Activated CD4-positive, CD25-positive, alpha-beta regulatory T cell treated with anti-CD3 and anti-CD28 coated beads, Interleukin-2, amount 50 U/mL, for 72 hours (primary cell): Measurements from ENCODE around the gene SPATA31D3.
"Not testable (repeated sequence)": the region's sequence is repeated elsewhere in the genome, so short reads cannot be mapped to it uniquely, and the experiment has no call there.

Experiments
- DNase-seq: peaks from one replicate; pipeline ENCODE4 v3.0.0; 2021

SPATA31D3 gene

GRCh38 chr9:81943393-81943792 is at the start of gene SPATA31D3:
Gene SPATA31D3 (plus strand): TSS chr9:81943500. CDS start chr9:81943586, 86 bp downstream.
- DNase-seq = not testable (repeated sequence)

GRCh38 chr9:81893929-81894328 is 49.4 kb upstream of the SPATA31D3 start:
- DNase-seq = no peak

DNA sequence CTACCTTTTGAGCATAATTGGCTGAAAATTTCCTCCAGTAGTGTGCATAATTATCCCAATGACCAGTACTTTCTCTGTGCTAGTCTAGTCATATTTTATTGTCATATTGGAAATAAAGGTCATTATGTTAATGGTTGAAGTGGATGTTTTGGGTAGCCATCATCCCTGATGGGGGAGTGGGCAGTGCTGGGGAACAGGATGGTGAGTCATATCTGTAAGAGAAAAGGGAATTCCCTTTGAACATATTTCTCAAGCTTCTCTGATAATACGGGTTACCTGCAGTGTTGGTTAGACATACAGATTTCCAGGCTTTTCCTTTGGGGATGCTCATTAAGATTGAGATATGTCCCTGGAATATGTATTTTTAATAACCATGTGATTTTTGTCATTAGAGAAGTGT is 48.4 kb upstream of the SPATA31D3 start:
- no peak for DNase-seq

DNA sequence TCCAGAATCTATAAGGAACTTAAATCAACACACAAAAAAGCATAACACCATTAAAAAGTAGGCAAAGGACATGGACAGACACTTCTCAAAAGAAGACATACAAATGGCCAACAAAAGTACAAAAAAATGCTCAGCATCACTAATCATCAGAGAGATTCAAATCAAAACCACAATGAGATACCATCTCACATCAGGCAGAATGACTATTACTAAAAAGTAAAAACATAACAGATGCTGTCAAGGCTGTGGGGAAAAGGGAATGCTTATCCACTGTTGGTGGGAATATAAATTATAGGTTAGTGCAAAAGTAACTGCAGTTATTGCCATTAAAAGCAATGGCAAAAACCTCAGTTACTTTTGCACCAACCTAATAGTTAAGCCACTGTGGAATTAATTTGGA is 47.2 kb upstream of the SPATA31D3 start:
- DNase-seq = no peak

- no peak for DNase-seq
Observed at GRCh38 chr9:81898851-81899250, 44.4 kb upstream of the SPATA31D3 start.

DNA sequence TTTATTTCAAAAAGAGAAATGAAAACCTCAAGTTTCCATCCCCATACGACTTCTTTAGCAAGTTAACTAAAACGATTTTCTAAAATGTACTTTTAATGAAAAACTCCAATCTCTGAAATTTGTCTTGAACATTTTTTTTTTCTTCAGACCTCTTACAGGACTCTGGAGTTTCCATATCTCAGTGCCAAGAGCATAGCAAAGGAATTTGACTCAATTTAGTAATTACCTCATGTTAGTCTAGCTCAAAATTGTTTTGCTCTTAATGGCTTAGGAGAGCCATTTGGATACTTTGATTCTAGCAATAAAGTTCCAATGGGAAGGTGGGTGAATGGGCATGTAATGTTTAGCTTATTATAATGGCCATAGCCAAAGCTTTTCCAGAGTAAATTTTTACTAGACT is 41.1 kb upstream of the SPATA31D3 start:
- DNase-seq = no peak

- DNase-seq = no peak
Observed at GRCh38 chr9:81902626-81903025, 40.7 kb upstream of the SPATA31D3 start.

DNA sequence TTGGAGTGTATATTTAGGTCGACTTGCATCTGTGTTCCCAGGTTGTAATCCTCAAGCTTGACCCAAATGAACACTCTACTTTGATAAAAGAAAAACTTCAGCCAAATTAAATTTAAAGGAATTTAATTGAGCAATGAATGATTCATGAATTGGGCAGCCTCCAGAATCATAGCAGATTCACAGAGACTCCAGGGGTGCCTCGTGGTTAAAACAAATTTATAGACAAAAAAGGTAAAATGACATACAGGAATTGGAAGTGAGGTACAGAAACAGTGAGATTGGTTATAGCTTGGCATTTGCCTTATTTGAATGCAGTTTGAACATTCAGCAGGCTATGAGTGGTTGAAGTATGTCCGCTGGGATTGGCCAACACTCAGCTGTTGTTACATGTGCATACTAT is 36.6 kb upstream of the SPATA31D3 start:
- no peak for DNase-seq

GRCh38 chr9:81912135-81912534 is 31.2 kb upstream of the SPATA31D3 start:
- no peak for DNase-seq

DNA sequence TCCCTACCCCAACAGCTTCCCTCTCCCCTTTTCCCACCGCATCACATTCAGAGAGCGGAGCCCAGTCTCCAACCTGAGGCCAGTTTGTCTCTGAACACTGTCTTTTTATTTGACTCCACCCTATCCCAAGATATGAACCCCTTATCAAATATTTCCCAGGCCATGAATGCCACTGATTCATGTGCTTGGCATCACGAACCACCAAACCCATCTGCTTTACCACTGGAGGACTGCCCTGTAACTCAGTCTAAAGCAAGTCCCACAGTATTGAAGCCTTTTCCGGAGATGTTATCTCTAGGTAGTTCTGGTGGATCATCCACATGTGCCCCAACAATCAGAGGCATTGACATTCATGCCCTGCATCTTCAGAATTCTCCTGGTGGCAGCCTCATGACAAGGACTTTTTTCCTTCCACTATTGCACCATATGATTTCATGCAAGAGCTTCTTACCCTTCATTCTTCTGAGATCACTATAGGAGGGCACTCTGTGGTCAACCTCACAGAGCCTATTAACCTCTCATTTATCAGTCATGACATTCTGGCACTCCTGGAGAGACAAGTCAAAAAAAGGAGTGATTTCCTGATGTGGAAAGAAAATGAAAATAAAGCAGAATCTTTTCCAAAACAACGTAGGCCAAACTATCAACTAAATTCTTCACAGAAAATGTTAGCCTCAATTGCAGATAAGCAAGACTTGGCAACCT is 27.3 kb upstream of the SPATA31D3 start:
- DNase-seq = no peak

DNA sequence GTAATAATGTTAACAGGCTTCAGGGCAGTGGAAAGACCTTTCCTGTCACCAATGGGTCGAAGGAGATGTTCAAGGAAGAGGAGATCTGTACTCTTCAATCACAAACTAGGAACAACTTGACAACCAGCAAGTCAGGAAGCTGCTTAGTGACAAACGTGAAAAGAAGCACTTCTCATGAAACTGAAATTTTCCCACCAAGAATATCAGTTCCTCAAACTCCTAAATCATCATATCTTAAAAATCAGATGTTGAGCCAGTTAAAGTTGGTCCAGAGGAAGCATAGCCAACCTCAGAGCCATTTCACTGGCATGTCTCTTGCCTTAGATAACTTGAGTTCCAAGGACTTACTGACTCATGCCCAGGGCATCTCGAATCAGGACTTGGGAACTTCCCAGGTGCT is 24.8 kb upstream of the SPATA31D3 start:
- not testable (repeated sequence) for DNase-seq

- DNase-seq = not testable (repeated sequence)
Observed at GRCh38 chr9:81928305-81928704, 15.0 kb upstream of the SPATA31D3 start, which contains the start of gene SPATA31D4. Gene SPATA31D4 (plus strand): TSS chr9:81928428. CDS start chr9:81928514, 86 bp downstream.

- not testable (repeated sequence) for DNase-seq
Observed at GRCh38 chr9:81930147-81930546, 13.2 kb upstream of the SPATA31D3 start.

DNA sequence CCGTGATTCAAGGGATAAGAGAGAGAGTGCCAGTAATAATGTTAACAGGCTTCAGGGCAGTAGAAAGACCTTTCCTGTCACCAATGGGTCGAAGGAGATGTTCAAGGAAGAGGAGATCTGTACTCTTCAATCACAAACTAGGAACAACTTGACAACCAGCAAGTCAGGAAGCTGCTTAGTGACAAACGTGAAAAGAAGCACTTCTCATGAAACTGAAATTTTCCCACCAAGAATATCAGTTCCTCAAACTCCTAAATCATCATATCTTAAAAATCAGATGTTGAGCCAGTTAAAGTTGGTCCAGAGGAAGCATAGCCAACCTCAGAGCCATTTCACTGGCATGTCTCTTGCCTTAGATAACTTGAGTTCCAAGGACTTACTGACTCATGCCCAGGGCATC is 9.8 kb upstream of the SPATA31D3 start:
- not testable (repeated sequence) for DNase-seq

GRCh38 chr9:81948650-81949049 is 5.3 kb downstream of the SPATA31D3 start:
- DNase-seq = not testable (repeated sequence)

- DNase-seq = no peak
Observed at GRCh38 chr9:81953096-81953495, 9.8 kb downstream of the SPATA31D3 start.

DNA sequence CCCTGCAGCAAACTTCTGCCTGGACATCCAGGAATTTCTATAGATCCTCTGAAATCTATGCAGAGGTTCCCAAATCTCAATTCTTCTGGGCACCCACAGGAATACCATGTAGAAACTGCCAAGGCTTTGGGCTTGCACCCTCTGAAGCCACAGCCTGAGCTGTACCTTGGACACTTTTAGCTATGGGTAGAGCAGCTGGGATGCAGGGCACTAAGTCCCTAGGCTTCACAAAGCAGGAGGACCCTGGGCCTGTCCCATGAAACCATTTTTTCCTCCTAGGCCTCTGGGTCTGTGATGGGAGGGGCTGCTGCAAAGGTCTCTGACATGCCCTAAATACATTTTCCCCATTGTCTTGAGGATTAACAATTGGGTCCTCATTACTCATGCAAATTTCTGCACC is 12.3 kb downstream of the SPATA31D3 start:
- DNase-seq = no peak

DNA sequence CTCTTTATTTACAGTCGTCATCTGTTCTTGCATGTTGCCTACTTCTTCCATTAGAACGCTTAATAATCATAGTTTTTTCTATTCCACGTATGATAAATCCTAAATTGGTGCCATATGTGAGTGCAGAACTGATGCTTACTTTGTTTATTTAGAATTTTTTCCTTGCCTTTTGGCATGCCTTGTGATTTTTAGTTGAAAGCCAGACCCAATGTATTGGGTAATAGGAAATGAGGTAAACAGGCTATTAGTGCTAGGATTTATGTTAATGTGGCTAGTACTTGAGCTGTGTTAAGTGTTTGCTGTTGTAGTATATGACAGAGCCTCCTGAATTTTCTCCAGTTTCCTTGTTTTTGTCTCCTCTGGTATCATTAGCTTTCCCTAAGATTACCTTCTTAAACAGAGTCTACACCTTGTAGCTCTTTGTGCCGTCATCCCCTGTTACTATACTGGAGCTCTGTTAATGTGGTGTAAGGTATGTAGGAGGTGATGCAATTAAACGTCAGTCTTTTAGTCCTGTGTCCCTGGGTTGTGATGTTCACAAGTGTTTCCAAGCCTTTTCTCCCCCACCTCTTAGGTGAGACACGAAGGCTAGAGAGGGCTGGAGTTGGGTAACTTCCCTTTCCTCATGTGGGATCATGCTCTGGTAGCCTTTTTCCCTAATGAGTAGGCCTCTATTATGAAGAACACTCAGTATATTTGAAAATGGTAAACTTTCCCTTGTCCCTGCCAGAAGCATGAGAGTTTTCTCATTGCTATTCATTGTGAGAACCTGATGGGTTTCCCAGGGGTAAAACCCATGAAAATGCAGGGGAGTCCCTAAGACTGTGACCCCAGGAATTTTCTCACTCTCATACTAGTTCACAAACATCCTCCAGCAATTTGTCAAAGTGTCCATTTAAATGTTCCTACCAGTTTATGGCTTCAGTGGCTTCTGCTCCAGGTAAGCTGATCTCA is 21.2 kb downstream of the SPATA31D3 start:
- no peak for DNase-seq

DNA sequence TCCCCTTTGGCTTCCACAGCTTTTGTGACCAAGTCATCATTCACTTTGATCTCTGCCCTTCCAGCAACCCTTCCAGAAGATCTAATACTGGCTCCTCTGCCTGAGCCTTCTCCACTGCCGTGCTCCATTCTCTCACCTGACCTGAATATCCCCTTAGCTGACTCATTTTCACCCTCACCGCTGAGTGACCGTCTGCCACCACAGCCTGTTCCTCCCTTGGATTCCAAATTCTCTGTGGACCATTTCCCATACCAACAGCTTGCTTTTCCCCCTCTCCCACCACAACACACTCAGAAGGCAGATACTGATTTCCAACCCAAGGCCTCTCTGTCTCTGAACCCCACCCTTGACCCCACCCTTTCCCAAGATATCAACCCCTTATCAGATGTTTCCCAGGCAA is 24.7 kb downstream of the SPATA31D3 start:
- DNase-seq = no peak

- DNase-seq = no peak
Observed at GRCh38 chr9:81969971-81970370, 26.7 kb downstream of the SPATA31D3 start.

- no peak for DNase-seq
Observed at GRCh38 chr9:81971727-81972126, 28.4 kb downstream of the SPATA31D3 start.

DNA sequence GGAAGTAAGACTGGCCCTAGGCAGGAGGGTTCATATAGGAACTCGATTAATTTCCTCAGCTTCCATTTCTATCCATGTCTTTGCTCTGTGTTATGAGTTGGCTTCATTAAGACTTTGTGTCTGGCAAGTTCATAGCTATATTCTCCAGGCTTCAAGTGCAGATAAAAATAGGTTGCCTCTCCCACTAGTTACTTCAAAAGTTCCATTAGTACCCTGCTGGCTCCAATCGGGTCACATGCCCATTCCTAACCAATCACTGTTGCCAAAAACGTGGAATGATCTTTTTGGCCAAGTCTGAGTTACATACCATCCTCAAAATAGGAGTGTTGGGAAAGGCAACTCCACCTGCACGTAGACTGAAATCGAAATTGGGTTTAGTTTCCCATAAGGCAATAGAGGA is 31.5 kb downstream of the SPATA31D3 start:
- DNase-seq = no peak

GRCh38 chr9:81976351-81976750 is 33.1 kb downstream of the SPATA31D3 start:
- DNase-seq = no peak

DNA sequence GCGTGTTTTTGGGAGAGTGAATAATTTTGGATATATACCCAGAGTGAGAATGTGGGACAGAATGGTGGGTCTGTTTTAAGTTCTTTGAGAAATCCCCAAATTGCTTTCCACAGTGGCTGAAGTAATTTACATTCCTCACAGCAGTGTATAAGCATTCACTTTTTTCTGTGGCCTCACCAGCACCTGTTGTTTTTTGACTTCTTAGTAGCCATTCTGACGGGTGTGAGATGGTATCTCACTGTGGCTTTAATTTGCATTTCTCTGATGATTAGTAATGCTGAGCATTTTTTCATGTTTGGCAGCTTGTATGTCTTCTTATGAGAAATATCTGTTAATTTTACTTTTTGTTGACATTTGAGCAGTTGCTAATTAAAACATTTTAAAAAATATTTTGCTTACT is 35.9 kb downstream of the SPATA31D3 start:
- no peak for DNase-seq
